ENCODE measurements around the gene ADI1.
"Not testable (repeated sequence)": the region's sequence is repeated elsewhere in the genome, so short reads cannot be mapped to it uniquely, and the experiment has no call there.

ADI1 gene

GRCh38 chr2:3494984-3495666 is 24.2 kb downstream of the ADI1 start:
- Histone ChIP-seq H3K27ac (ENCODE audit: low read depth, low read length, poor library complexity, severe bottlenecking) (no peak overlapping the region), H3K36me3 (ENCODE audit: insufficient read depth, low read length) (peaks cover 48% of the 10 kb centered on the region), H3K4me3 (ENCODE audit: low read depth, low read length, poor library complexity, severe bottlenecking) (no peak overlapping the region), H4K20me1 (ENCODE audit: insufficient read depth, low read length) (no peaks in the 10 kb centered on the region), H3K9me3 (ENCODE audit: low read length) (no peaks in the 10 kb centered on the region), H3K9ac (ENCODE audit: low read length) (no peak overlapping the region), H3F3A (ENCODE audit: insufficient read depth, low read length) (no peaks in the 10 kb centered on the region), H3K4me2 (ENCODE audit: low read length) (no peak overlapping the region), H3K27me3 (ENCODE audit: insufficient read depth, low read length) (no peaks in the 10 kb centered on the region), H3K79me2 (ENCODE audit: insufficient read depth, low read length) (no peaks in the 10 kb centered on the region), H2AFZ (ENCODE audit: low read length) (no peak overlapping the region), H3K9me2 (ENCODE audit: low read depth, low read length) (no peaks in the 10 kb centered on the region), H3K4me1 (ENCODE audit: insufficient read depth, low read length, severe bottlenecking) (peaks cover 16% of the 10 kb centered on the region)
- TF ChIP-seq CTCF (IDR thresholded peaks at IDR 0.05; ENCODE audit: low read length) (no peak), EZH2 (IDR thresholded peaks at IDR 0.05; ENCODE audit: borderline replicate concordance, low read length) (no peak)

GRCh38 chr2:3493615-3494007 is 25.7 kb downstream of the ADI1 start:
- Histone ChIP-seq H3K4me1 (ENCODE audit: insufficient read depth, low read length, severe bottlenecking) (peaks cover 31% of the 10 kb centered on the region), H3K27me3 (ENCODE audit: insufficient read depth, low read length) (no peaks in the 10 kb centered on the region), H3K4me2 (ENCODE audit: low read length) (no peak overlapping the region), H3K27ac (ENCODE audit: low read depth, low read length, poor library complexity, severe bottlenecking) (no peak overlapping the region), H3K79me2 (ENCODE audit: insufficient read depth, low read length) (no peaks in the 10 kb centered on the region), H3K4me3 (ENCODE audit: low read depth, low read length, poor library complexity, severe bottlenecking) (no peak overlapping the region), H3K9me3 (ENCODE audit: low read length) (no peaks in the 10 kb centered on the region), H3K9me2 (ENCODE audit: low read depth, low read length) (no peaks in the 10 kb centered on the region), H3F3A (ENCODE audit: insufficient read depth, low read length) (no peaks in the 10 kb centered on the region), H3K36me3 (ENCODE audit: insufficient read depth, low read length) (peaks cover 34% of the 10 kb centered on the region), H3K9ac (ENCODE audit: low read length) (no peak overlapping the region), H4K20me1 (ENCODE audit: insufficient read depth, low read length) (no peaks in the 10 kb centered on the region), H2AFZ (ENCODE audit: low read length) (no peak overlapping the region)
- no peak for TF ChIP-seq EZH2 (IDR thresholded peaks at IDR 0.05; ENCODE audit: borderline replicate concordance, low read length)
- no peak for TF ChIP-seq CTCF (IDR thresholded peaks at IDR 0.05; ENCODE audit: low read length)

- Histone ChIP-seq H3K4me2 (ENCODE audit: low read length) (no peak overlapping the region), H3K4me3 (ENCODE audit: low read depth, low read length, poor library complexity, severe bottlenecking) (no peak overlapping the region), H4K20me1 (ENCODE audit: insufficient read depth, low read length) (no peaks in the 10 kb centered on the region), H3K79me2 (ENCODE audit: insufficient read depth, low read length) (no peaks in the 10 kb centered on the region), H3K27me3 (ENCODE audit: insufficient read depth, low read length) (no peaks in the 10 kb centered on the region), H3K9ac (ENCODE audit: low read length) (no peak overlapping the region), H3K9me2 (ENCODE audit: low read depth, low read length) (no peaks in the 10 kb centered on the region), H3K36me3 (ENCODE audit: insufficient read depth, low read length) (peaks cover 29% of the 10 kb centered on the region), H3K9me3 (ENCODE audit: low read length) (no peaks in the 10 kb centered on the region), H3K4me1 (ENCODE audit: insufficient read depth, low read length, severe bottlenecking) (peaks cover 37% of the 10 kb centered on the region), H2AFZ (ENCODE audit: low read length) (no peak overlapping the region), H3K27ac (ENCODE audit: low read depth, low read length, poor library complexity, severe bottlenecking) (no peak overlapping the region), H3F3A (ENCODE audit: insufficient read depth, low read length) (no peaks in the 10 kb centered on the region)
- TF ChIP-seq CTCF (IDR thresholded peaks at IDR 0.05; ENCODE audit: low read length) (no peak), EZH2 (IDR thresholded peaks at IDR 0.05; ENCODE audit: borderline replicate concordance, low read length) (no peak)
Observed at GRCh38 chr2:3492951-3493614, 26.2 kb downstream of the ADI1 start.

- not testable (repeated sequence) for H3K4me2 ChIP-seq (ENCODE audit: low read length); H3K9me2 ChIP-seq (ENCODE audit: low read depth, low read length); H3K4me3 ChIP-seq (ENCODE audit: low read depth, low read length, poor library complexity, severe bottlenecking); H3K9ac ChIP-seq (ENCODE audit: low read length); H3F3A ChIP-seq (ENCODE audit: insufficient read depth, low read length); H3K27ac ChIP-seq (ENCODE audit: low read depth, low read length, poor library complexity, severe bottlenecking); H4K20me1 ChIP-seq (ENCODE audit: insufficient read depth, low read length); H3K9me3 ChIP-seq (ENCODE audit: low read length); H2AFZ ChIP-seq (ENCODE audit: low read length); H3K79me2 ChIP-seq (ENCODE audit: insufficient read depth, low read length); H3K27me3 ChIP-seq (ENCODE audit: insufficient read depth, low read length)
- H3K36me3 ChIP-seq (ENCODE audit: insufficient read depth, low read length), result peaks cover 23% of the 10 kb centered on the region
- peaks cover 43% of the 10 kb centered on the region for H3K4me1 ChIP-seq (ENCODE audit: insufficient read depth, low read length, severe bottlenecking)
Observed at GRCh38 chr2:3492475-3492787, 26.9 kb downstream of the ADI1 start.
